Measurements from ENCODE around the gene NIP7. TPM values are rescaled to one million over a fixed set of nuclear protein-coding genes. Genes with fewer than 3 reads are reported as not detected.

Gene NIP7
- polyA plus RNA-seq, 4 donors = 32.0 to 38.2 (median 33.7) TPM

DNA sequence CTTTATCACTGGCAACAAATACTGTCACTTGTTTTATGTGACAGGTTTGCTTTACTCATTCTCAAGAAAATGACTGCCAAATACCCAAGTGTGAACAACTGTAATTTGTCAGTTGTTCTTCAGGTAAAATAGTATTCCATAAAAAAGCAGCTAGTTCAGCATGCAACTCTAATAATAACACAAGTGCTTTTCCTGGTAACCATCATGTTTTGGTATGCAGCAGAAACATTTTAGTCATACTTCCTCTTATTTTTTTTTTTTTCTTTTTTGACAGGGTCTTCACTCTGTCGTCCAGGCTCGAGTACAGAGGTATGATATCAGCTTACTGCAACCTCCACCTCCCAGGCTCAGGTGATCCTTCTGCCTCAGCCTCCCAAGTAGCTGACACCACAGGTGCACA, 41.7 kb downstream of the NIP7 start:
- no peak for DNase-seq (ENCODE audit: low read depth in 4 of 4, low spot score in 3 of 4)

DNA sequence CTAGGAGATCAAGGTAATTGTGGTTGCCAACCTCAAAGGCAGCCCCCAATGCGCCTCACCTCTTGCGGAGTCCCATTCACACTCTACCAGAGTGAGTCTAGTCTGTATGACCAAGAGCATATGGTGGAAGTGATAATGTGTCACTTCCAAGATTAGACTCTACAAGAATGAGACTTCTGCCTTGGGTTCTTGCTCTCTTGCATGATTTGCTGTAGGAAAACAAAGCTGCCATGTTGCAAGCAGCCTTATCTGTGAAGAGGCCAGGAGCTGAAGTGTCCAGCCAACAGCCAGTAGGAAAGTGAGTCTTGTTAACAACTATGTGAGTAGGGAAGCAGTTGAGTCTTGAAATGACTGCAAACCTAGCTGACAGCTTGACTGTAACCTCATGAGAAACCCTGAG, 42.8 kb downstream of the NIP7 start:
- no peak for DNase-seq (ENCODE audit: low read depth in 4 of 4, low spot score in 3 of 4)

DNA sequence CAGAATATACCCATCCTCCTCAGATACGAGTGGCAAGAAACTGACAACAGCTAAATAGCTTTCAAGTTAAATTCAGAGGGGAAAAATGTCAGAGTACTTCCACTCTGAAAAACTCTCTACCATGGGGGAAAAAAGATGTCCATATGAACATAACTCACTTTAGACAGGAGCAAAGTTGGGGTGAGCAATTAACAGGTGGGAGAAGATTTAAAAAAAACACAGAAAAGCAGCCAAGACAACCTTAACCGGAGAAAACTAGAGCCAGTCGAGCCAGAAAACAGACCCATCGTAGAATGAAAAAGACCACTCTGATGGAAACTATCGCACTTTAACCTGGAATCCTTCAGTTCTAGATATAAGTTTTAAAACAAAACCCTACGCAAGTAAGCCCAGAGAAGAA, 45.4 kb downstream of the NIP7 start:
- no peak for DNase-seq (ENCODE audit: low read depth in 4 of 4, low spot score in 3 of 4)

DNA sequence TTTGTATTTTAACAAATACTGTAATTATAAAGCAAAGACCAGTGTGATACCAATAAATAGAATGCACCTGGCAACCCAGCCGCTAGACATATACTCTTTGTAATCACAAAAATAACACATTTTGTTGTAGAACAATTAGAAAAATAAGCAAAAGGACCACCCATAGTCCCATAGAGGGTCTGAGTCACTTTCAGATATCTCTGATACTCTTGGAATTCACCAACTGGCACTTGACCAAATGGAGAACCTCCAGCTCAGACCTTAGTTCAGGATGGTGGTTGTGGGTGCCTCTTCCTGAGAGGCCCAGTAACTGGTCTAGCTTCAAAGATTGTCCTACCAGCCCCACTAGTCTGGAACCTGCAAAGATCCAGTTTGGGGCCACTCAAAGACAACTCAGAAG, 47.0 kb downstream of the NIP7 start:
- DNase-seq (ENCODE audit: low read depth in 4 of 4, low spot score in 3 of 4) = no peak

Other genes starting within 250 kb of the NIP7 start
- gene HAS3, start 234.1 kb upstream of the NIP7 start, polyA plus RNA-seq (ENCODE audit: insufficient read length in 4 of 4) = 1 to 10 TPM; 3.5 to 4.9 (median 4.5) TPM
- gene CHTF8, start 207.2 kb upstream of the NIP7 start, polyA plus RNA-seq (ENCODE audit: insufficient read length in 4 of 4) = 100 to 1,000 TPM; 157 to 170 (median 163) TPM
- 10 to 100 TPM; 56.3 to 63.8 (median 57.0) TPM for gene UTP4, start 207.1 kb upstream of the NIP7 start, polyA plus RNA-seq (ENCODE audit: insufficient read length in 4 of 4)
- gene SNTB2, start 152.6 kb upstream of the NIP7 start, polyA plus RNA-seq (ENCODE audit: insufficient read length in 4 of 4) = 10 to 100 TPM; 11.0 to 15.3 (median 13.1) TPM
- gene VPS4A, start 28.4 kb upstream of the NIP7 start, polyA plus RNA-seq (ENCODE audit: insufficient read length in 4 of 4) = 10 to 100 TPM; 43.6 to 47.3 (median 46.6) TPM
- 1 to 10 TPM; 3.0 to 7.7 (median 3.5) TPM for gene PDF, start 9.2 kb upstream of the NIP7 start, polyA plus RNA-seq (ENCODE audit: insufficient read length in 4 of 4)
- 10 to 100 TPM; 28.3 to 32.4 (median 31.3) TPM for gene COG8, start 208 bp upstream of the NIP7 start, polyA plus RNA-seq (ENCODE audit: insufficient read length in 4 of 4)
- gene TMED6, start 12.0 kb downstream of the NIP7 start, polyA plus RNA-seq (ENCODE audit: insufficient read length in 4 of 4) = 1 to 10 TPM; 2.0 to 3.7 (median 2.8) TPM
- 10 to 100 TPM; 40.7 to 46.9 (median 44.1) TPM for gene TERF2, start 46.2 kb downstream of the NIP7 start, polyA plus RNA-seq (ENCODE audit: insufficient read length in 4 of 4)
- 100 to 1,000 TPM; 120 to 155 (median 154) TPM for gene CYB5B, start 84.8 kb downstream of the NIP7 start, polyA plus RNA-seq (ENCODE audit: insufficient read length in 4 of 4)
- gene NFAT5, start 226.2 kb downstream of the NIP7 start, polyA plus RNA-seq (ENCODE audit: insufficient read length in 4 of 4) = 10 to 100 TPM; 34.1 to 51.8 (median 39.3) TPM

All from right renal pelvis (tissue), 4 donors.